WTC11 (cell line): ENCODE results near the gene MACROD2. TPM values are rescaled to one million over a fixed set of nuclear protein-coding genes. Genes with fewer than 3 reads are reported as not detected.

Source experiments
- ATAC-seq: fragments of 200-7000 bp; cut with Tn5 transposase; 2 replicates; pipeline ENCODE4 v1.10.0; 2021; ENCODE audit warnings: mild to moderate bottlenecking, moderate library complexity
- CTCF ChIA-PET: fragments of 300-600 bp; sonication (Branson Sonifier 250); formaldehyde crosslinking; loops from one replicate; lab custom pipeline; 2021; ENCODE audit warnings: antibody characterized with exemption; lab: Charles Lee
- POLR2A ChIA-PET: fragments of 350-600 bp; sonication (Branson Sonifier 250); formaldehyde crosslinking; loops from one replicate; lab custom pipeline; 2021; ENCODE audit warnings: antibody characterized with exemption; lab: Charles Lee
- DNase-seq: peaks from one replicate; pipeline ENCODE4 v3.0.0; 2021; ENCODE audit warnings: low spot score
- H3K27ac Mint-ChIP-seq: 2 replicates; pipeline ENCODE4 v1.8.0; 2021; ENCODE audit warnings: mixed read lengths
- H3K27me3 Mint-ChIP-seq: 2 replicates; pipeline ENCODE4 v1.8.0; 2021; ENCODE audit warnings: low read depth, mild to moderate bottlenecking, moderate library complexity, mixed read lengths
- H3K36me3 Mint-ChIP-seq: 2 replicates; pipeline ENCODE4 v1.8.0; 2021; ENCODE audit warnings: mixed read lengths
- H3K4me1 Mint-ChIP-seq: 2 replicates; pipeline ENCODE4 v1.8.0; 2022; ENCODE audit warnings: mixed read lengths
- H3K4me3 Mint-ChIP-seq: 2 replicates; pipeline ENCODE4 v1.8.0; 2021; ENCODE audit warnings: mild to moderate bottlenecking, moderate library complexity, mixed read lengths
- H3K9me3 Mint-ChIP-seq: 2 replicates; pipeline ENCODE4 v1.8.0; 2021; ENCODE audit warnings: mixed read lengths
- CDX4 ChIP-seq: fragments of 250-450 bp; sonication (Bioruptor Pico); IDR thresholded peaks from 2 replicates; pipeline ENCODE4 v1.9.0; 2021; ENCODE audit warnings: moderate library complexity, mild to moderate bottlenecking, inconsistent platforms, borderline replicate concordance
- E2F5 ChIP-seq: sonication (generic); formaldehyde crosslinking; IDR thresholded peaks from 2 replicates; pipeline ENCODE4 v1.8.1; 2022; ENCODE audit warnings: mild to moderate bottlenecking, moderate library complexity, missing genetic modification reagents
- FOXJ3 ChIP-seq: sonication (generic); formaldehyde crosslinking; IDR thresholded peaks from 2 replicates; pipeline ENCODE4 v1.9.0; 2021; ENCODE audit warnings: missing genetic modification reagents, mild to moderate bottlenecking, borderline replicate concordance
- GABPB1 ChIP-seq: sonication (generic); formaldehyde crosslinking; IDR thresholded peaks from 2 replicates; pipeline ENCODE4 v1.8.1; 2023; ENCODE audit warnings: mild to moderate bottlenecking, missing genetic modification reagents
- GTF2I ChIP-seq: fragments of 250-450 bp; sonication (Bioruptor Pico); conservative IDR thresholded peaks from 2 replicates; pipeline ENCODE4 v1.4.0; 2021; ENCODE audit warnings: mild to moderate bottlenecking
- HMGXB4 ChIP-seq: sonication (generic); formaldehyde crosslinking; IDR thresholded peaks from 2 replicates; pipeline ENCODE4 v1.8.1; 2023; ENCODE audit warnings: mild to moderate bottlenecking, moderate library complexity, missing genetic modification reagents
- IRF2 ChIP-seq: sonication (generic); formaldehyde crosslinking; IDR thresholded peaks from 2 replicates; pipeline ENCODE4 v1.8.0; 2022; ENCODE audit warnings: low read depth, missing genetic modification reagents, borderline replicate concordance
- JUN ChIP-seq: sonication (generic); formaldehyde crosslinking; IDR thresholded peaks from 2 replicates; pipeline ENCODE4 v1.8.0; 2023; ENCODE audit warnings: mild to moderate bottlenecking, missing genetic modification reagents
- SP1 ChIP-seq: sonication (generic); formaldehyde crosslinking; conservative IDR thresholded peaks from 2 replicates; pipeline ENCODE4 v1.8.1; 2022; ENCODE audit warnings: missing genetic modification reagents
- STAT6 ChIP-seq: sonication (generic); formaldehyde crosslinking; conservative IDR thresholded peaks from 2 replicates; pipeline ENCODE4 v1.8.1; 2023; ENCODE audit warnings: mild to moderate bottlenecking, low read depth, missing genetic modification reagents, moderate library complexity
- TEAD4 ChIP-seq: sonication (generic); formaldehyde crosslinking; IDR thresholded peaks from 2 replicates; pipeline ENCODE4 v1.8.0; 2022; ENCODE audit warnings: mild to moderate bottlenecking, missing genetic modification reagents
- ZBTB21 ChIP-seq: sonication (generic); formaldehyde crosslinking; IDR thresholded peaks from 2 replicates; pipeline ENCODE4 v1.8.1; 2023; ENCODE audit warnings: mild to moderate bottlenecking, missing genetic modification reagents, borderline replicate concordance
- ZNF416 ChIP-seq: fragments of 250-450 bp; sonication (Bioruptor Pico); IDR thresholded peaks from 2 replicates; pipeline ENCODE4 v1.9.0; 2021; ENCODE audit warnings: mild to moderate bottlenecking, inconsistent platforms
- ZNF532 ChIP-seq: fragments of 250-450 bp; sonication (Bioruptor Pico); IDR thresholded peaks from 2 replicates; pipeline ENCODE4 v1.9.0; 2021; ENCODE audit warnings: mild to moderate bottlenecking, borderline replicate concordance
- total RNA-seq: library from RNA; stranded (reverse); gene quantifications from 3 replicates; pipeline ENCODE4 v1.2.3, GENCODE V29; 2021
- TF ChIP-seq, protein P1 (sequence below): sonication (generic); formaldehyde crosslinking; IDR thresholded peaks from 2 replicates; pipeline ENCODE4 v1.8.1; 2022; ENCODE audit warnings: low read depth, mild to moderate bottlenecking, moderate library complexity, missing genetic modification reagents, borderline replicate concordance
- TF ChIP-seq, protein P2 (sequence below): sonication (generic); formaldehyde crosslinking; IDR thresholded peaks from 2 replicates; pipeline ENCODE4 v1.8.0; 2022; ENCODE audit warnings: missing genetic modification reagents
- TF ChIP-seq, protein P3 (sequence below): sonication (generic); formaldehyde crosslinking; IDR thresholded peaks from 2 replicates; pipeline ENCODE4 v1.8.0; 2023; ENCODE audit warnings: missing genetic modification reagents

MACROD2 gene
- total RNA-seq, 1 experiment from 2014 or later = 4.1 TPM

- Mint-ChIP-seq H3K36me3 (no peaks in the 10 kb centered on the region), H3K4me1 (peaks cover 8% of the 10 kb centered on the region), H3K4me3 (no peak overlapping the region), H3K27me3 (no peaks in the 10 kb centered on the region), H3K9me3 (peaks cover 7% of the 10 kb centered on the region), H3K27ac (no peak overlapping the region)
- ATAC-seq = no peak
- ChIA-PET POLR2A (no interaction called here), CTCF (no interaction called here)
- TF ChIP-seq TEAD4 = no peak
- no peak for TF ChIP-seq STAT6 (CRISPR knock-in tag)
- no peak for TF ChIP-seq ZBTB21 (CRISPR knock-in tag)
- TF ChIP-seq JUN (CRISPR knock-in tag) = no peak
- TF ChIP-seq, protein P1, sequence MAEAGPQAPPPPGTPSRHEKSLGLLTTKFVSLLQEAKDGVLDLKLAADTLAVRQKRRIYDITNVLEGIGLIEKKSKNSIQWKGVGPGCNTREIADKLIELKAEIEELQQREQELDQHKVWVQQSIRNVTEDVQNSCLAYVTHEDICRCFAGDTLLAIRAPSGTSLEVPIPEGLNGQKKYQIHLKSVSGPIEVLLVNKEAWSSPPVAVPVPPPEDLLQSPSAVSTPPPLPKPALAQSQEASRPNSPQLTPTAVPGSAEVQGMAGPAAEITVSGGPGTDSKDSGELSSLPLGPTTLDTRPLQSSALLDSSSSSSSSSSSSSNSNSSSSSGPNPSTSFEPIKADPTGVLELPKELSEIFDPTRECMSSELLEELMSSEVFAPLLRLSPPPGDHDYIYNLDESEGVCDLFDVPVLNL (CRISPR knock-in tag) = no peak
- no peak for TF ChIP-seq IRF2 (CRISPR knock-in tag)
- TF ChIP-seq GTF2I = no peak
- no peak for TF ChIP-seq SP1 (CRISPR knock-in tag)
- no peak for TF ChIP-seq ZNF532
- TF ChIP-seq FOXJ3 = no peak
- TF ChIP-seq, protein P2, sequence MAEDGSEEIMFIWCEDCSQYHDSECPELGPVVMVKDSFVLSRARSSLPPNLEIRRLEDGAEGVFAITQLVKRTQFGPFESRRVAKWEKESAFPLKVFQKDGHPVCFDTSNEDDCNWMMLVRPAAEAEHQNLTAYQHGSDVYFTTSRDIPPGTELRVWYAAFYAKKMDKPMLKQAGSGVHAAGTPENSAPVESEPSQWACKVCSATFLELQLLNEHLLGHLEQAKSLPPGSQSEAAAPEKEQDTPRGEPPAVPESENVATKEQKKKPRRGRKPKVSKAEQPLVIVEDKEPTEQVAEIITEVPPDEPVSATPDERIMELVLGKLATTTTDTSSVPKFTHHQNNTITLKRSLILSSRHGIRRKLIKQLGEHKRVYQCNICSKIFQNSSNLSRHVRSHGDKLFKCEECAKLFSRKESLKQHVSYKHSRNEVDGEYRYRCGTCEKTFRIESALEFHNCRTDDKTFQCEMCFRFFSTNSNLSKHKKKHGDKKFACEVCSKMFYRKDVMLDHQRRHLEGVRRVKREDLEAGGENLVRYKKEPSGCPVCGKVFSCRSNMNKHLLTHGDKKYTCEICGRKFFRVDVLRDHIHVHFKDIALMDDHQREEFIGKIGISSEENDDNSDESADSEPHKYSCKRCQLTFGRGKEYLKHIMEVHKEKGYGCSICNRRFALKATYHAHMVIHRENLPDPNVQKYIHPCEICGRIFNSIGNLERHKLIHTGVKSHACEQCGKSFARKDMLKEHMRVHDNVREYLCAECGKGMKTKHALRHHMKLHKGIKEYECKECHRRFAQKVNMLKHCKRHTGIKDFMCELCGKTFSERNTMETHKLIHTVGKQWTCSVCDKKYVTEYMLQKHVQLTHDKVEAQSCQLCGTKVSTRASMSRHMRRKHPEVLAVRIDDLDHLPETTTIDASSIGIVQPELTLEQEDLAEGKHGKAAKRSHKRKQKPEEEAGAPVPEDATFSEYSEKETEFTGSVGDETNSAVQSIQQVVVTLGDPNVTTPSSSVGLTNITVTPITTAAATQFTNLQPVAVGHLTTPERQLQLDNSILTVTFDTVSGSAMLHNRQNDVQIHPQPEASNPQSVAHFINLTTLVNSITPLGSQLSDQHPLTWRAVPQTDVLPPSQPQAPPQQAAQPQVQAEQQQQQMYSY (CRISPR knock-in tag) = no peak
- no peak for TF ChIP-seq ZNF416 (CRISPR knock-in tag)
- no peak for TF ChIP-seq CDX4 (CRISPR knock-in tag)
- TF ChIP-seq E2F5 = no peak
- no peak for TF ChIP-seq GABPB1
- TF ChIP-seq HMGXB4 = no peak
- TF ChIP-seq, protein P3, sequence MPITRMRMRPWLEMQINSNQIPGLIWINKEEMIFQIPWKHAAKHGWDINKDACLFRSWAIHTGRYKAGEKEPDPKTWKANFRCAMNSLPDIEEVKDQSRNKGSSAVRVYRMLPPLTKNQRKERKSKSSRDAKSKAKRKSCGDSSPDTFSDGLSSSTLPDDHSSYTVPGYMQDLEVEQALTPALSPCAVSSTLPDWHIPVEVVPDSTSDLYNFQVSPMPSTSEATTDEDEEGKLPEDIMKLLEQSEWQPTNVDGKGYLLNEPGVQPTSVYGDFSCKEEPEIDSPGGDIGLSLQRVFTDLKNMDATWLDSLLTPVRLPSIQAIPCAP = no peak
- no peak for DNase-seq
Observed at GRCh38 chr20:14821251-14821650, 825.9 kb downstream of the MACROD2 start.
